Measurements from ENCODE around the gene ROGDI.

DNA sequence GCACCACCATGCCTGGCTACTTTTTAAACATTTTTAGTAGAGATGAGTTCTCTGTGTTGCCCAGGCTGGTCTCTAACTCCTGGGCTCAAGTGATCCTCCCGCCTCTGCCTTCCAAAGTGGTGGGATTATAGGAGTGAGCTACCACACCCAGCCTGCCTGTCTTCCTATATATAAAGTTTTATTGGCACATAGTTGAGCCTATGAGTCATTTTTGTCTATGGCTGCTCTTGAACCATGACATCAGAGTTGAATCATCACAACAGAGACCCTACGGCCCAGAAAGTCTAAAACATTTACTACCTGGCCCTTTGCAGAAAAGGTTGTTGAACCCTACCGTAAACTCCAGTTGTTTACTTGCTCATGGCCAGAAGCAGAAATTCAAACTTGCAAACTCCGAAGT lies 22.2 kb downstream of the ROGDI start:
- no peak for TF ChIP-seq EZH2 (IDR thresholded peaks at IDR 0.05; ENCODE audit: borderline replicate concordance, insufficient read depth, low read depth, low read length, poor library complexity, severe bottlenecking)
- TF ChIP-seq, protein P1, sequence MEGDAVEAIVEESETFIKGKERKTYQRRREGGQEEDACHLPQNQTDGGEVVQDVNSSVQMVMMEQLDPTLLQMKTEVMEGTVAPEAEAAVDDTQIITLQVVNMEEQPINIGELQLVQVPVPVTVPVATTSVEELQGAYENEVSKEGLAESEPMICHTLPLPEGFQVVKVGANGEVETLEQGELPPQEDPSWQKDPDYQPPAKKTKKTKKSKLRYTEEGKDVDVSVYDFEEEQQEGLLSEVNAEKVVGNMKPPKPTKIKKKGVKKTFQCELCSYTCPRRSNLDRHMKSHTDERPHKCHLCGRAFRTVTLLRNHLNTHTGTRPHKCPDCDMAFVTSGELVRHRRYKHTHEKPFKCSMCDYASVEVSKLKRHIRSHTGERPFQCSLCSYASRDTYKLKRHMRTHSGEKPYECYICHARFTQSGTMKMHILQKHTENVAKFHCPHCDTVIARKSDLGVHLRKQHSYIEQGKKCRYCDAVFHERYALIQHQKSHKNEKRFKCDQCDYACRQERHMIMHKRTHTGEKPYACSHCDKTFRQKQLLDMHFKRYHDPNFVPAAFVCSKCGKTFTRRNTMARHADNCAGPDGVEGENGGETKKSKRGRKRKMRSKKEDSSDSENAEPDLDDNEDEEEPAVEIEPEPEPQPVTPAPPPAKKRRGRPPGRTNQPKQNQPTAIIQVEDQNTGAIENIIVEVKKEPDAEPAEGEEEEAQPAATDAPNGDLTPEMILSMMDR (IDR thresholded peaks at IDR 0.05): no peak
